Activated naive CD8-positive, alpha-beta T cell treated with anti-CD3 and anti-CD28 coated beads for 36 hours (primary cell): Measurements from ENCODE around the gene TNFRSF12A. TPM values are rescaled to one million over a fixed set of nuclear protein-coding genes. Genes with fewer than 3 reads are reported as not detected.

Experiments used
- DNase-seq: peaks from one replicate; pipeline ENCODE4 v3.0.0; 2021
- H3K27ac Mint-ChIP-seq: one replicate; pipeline ENCODE4 v1.8.0; 2022; ENCODE audit warnings: mild to moderate bottlenecking, moderate library complexity, mixed read lengths
- H3K27me3 Mint-ChIP-seq: one replicate; pipeline ENCODE4 v1.8.0; 2022; ENCODE audit warnings: mild to moderate bottlenecking, mixed read lengths
- H3K36me3 Mint-ChIP-seq: one replicate; pipeline ENCODE4 v1.8.0; 2021; ENCODE audit warnings: mild to moderate bottlenecking, mixed read lengths
- H3K4me1 Mint-ChIP-seq: one replicate; pipeline ENCODE4 v1.8.0; 2021; ENCODE audit warnings: mixed read lengths
- H3K4me3 Mint-ChIP-seq: one replicate; pipeline ENCODE4 v1.8.0; 2022; ENCODE audit warnings: mild to moderate bottlenecking, moderate library complexity, mixed read lengths
- H3K9me3 Mint-ChIP-seq: one replicate; pipeline ENCODE4 v1.8.0; 2022; ENCODE audit warnings: mixed read lengths
- total RNA-seq, 2 experiments: library from RNA; stranded (reverse); gene quantifications; one replicate each; pipeline ENCODE4 v1.2.3, GENCODE V29; 2021

Gene TNFRSF12A
- total RNA-seq, 2 experiments from 2014 or later, result 1.2 to 1.5 TPM

DNA sequence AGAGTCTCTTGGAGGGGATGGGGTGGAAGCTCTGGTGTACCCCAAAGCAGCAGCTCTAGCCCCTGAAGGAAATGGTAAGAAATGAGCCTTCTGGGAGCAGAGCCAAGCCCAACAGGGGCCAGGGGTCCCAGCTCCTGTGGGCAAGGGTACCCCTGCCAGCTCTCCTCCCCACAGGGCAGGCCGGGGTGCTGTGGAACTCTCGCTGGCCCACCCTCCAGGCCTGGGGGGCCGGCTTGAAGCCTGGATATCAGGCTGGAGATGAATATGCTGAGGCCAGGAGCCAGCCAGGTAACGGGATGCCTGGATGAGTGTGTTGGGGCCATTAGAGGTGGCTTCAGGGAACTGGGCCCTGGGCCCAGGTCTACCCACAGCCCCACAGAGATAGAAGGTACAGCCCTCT, 19.6 kb upstream of the TNFRSF12A start:
- Mint-ChIP-seq H3K9me3 (no peaks in the 10 kb centered on the region), H3K27me3 (peaks cover 6% of the 10 kb centered on the region)

DNA sequence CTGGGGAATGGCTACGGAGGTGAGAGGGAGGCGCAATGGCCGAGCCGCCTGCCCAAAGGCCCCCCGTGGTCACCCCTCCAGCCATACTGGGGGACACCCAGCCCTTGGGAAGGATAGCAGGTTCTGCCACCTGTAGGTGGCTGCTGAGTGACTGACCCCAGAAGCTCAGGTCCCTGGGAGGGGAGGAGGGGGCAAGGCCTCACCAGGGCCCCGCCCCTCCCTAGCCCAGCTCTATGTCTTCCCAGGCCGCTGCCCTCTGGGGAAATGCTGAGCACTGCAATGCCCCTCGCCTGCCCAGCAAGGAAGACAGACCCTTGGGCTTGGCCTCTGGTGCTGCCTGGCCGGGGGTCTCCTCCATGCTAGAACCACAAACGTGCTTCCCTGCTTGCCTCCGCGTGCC, 18.9 kb upstream of the TNFRSF12A start:
- Mint-ChIP-seq H3K4me3 (no peak overlapping the region), H3K4me1 (no peaks in the 10 kb centered on the region), H3K27me3 (peaks cover 6% of the 10 kb centered on the region), H3K36me3 (no peaks in the 10 kb centered on the region), H3K9me3 (no peaks in the 10 kb centered on the region), H3K27ac (no peak overlapping the region)
- no peak for DNase-seq

More for the DNA sequence above, 19.6 kb upstream of the TNFRSF12A start:
- no peaks in the 10 kb centered on the region for H3K36me3 Mint-ChIP-seq
- H3K27ac Mint-ChIP-seq, result no peak overlapping the region
- H3K4me1 Mint-ChIP-seq, result no peaks in the 10 kb centered on the region
- H3K4me3 Mint-ChIP-seq, result no peak overlapping the region
- no peak for DNase-seq

DNA sequence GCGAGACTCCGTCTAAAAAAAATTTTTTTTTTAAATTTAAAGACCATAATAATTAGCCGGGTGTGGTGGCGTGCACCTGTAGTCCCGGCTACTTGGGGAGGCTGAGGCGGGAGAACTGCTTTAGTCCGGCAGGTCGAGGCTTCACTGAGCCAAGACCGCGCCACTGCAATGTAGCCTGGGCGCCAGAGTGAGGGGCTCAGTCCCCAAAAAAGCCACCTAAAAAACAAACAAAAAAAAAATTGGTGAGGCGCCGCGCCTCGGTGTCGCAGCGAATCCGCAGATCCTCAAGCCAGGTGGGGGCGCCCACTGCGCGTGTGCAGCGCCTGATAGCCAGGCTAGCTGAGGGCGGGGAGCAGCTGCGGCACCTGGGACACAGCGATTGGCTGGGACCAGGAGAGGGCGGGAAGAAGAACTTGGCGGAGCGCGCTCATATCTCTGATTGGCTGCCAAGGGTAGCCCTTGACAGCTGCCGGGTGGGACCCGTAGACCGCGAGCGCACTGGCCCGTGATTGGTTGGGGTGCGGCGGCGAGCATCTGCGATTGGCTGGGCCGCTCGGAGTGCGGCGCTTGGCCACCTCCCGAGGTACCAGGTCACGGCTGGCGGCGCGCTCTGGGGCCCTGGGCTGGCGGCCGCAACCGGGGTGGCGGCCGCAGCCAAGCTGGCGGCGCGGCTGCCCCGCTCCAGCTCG, 16.4 kb upstream of the TNFRSF12A start:
- no peaks in the 10 kb centered on the region for H3K9me3 Mint-ChIP-seq
- no peak overlapping the region for H3K27ac Mint-ChIP-seq
- H3K36me3 Mint-ChIP-seq, result no peaks in the 10 kb centered on the region
- peaks cover 6% of the 10 kb centered on the region for H3K27me3 Mint-ChIP-seq
- peak overlapping the region; percentile 25 for H3K4me3 Mint-ChIP-seq
- peak; percentile 98 for DNase-seq
- H3K4me1 Mint-ChIP-seq, result peaks cover 17% of the 10 kb centered on the region

DNA sequence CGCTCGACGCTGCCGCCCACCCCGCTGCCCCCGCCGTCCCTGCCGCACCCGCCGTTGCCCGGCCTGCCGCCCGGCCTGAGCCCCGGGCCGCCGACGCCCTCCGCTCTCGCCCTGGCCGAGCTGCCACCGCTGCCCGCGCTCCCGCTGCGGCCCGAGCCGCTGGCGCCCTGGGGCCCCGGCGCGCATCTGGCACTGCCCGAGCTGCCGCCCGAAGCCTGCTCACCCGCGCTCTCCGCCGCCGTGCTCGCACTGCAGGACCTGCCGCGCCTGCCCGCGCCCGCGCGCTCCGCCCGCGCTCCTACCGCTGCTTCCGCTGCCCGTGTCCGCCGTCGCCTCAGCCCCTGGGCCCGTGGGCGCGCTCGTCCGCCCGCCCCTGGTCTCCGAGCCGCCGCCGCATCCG, 15.8 kb upstream of the TNFRSF12A start:
- H3K4me1 Mint-ChIP-seq, result peaks cover 19% of the 10 kb centered on the region
- no peak for DNase-seq
- no peaks in the 10 kb centered on the region for H3K36me3 Mint-ChIP-seq
- H3K27ac Mint-ChIP-seq, result no peak overlapping the region
- peaks cover 6% of the 10 kb centered on the region for H3K27me3 Mint-ChIP-seq
- H3K9me3 Mint-ChIP-seq, result no peaks in the 10 kb centered on the region
- H3K4me3 Mint-ChIP-seq, result no peak overlapping the region

GRCh38 chr16:3004781-3005284, 15.3 kb upstream of the TNFRSF12A start:
- no peak overlapping the region for H3K27ac Mint-ChIP-seq
- no peaks in the 10 kb centered on the region for H3K9me3 Mint-ChIP-seq
- peaks cover 19% of the 10 kb centered on the region for H3K4me1 Mint-ChIP-seq
- peaks cover 6% of the 10 kb centered on the region for H3K27me3 Mint-ChIP-seq
- H3K36me3 Mint-ChIP-seq, result no peaks in the 10 kb centered on the region
- DNase-seq, result no peak
- peak overlapping the region; percentile 60 for H3K4me3 Mint-ChIP-seq

- no peaks in the 10 kb centered on the region for H3K9me3 Mint-ChIP-seq
- DNase-seq, result no peak
- peaks cover 19% of the 10 kb centered on the region for H3K4me1 Mint-ChIP-seq
- no peak overlapping the region for H3K27ac Mint-ChIP-seq
- H3K4me3 Mint-ChIP-seq, result no peak overlapping the region
- H3K27me3 Mint-ChIP-seq, result peaks cover 14% of the 10 kb centered on the region
- no peaks in the 10 kb centered on the region for H3K36me3 Mint-ChIP-seq
Measured at GRCh38 chr16:3007059-3007956, 12.9 kb upstream of the TNFRSF12A start.

GRCh38 chr16:3007957-3008689, 12.0 kb upstream of the TNFRSF12A start:
- Mint-ChIP-seq H3K4me1 (peaks cover 21% of the 10 kb centered on the region), H3K27ac (no peak overlapping the region), H3K36me3 (no peaks in the 10 kb centered on the region), H3K4me3 (peak overlapping the region; percentile 56), H3K9me3 (no peaks in the 10 kb centered on the region), H3K27me3 (peaks cover 20% of the 10 kb centered on the region)
- no peak for DNase-seq

- Mint-ChIP-seq H3K4me3 (no peak overlapping the region), H3K4me1 (peaks cover 21% of the 10 kb centered on the region), H3K9me3 (no peaks in the 10 kb centered on the region), H3K27me3 (peaks cover 20% of the 10 kb centered on the region), H3K27ac (no peak overlapping the region), H3K36me3 (no peaks in the 10 kb centered on the region)
- no peak for DNase-seq
Measured at GRCh38 chr16:3008690-3009037, 11.5 kb upstream of the TNFRSF12A start.

- Mint-ChIP-seq H3K4me1 (peaks cover 21% of the 10 kb centered on the region), H3K27ac (no peak overlapping the region), H3K9me3 (no peaks in the 10 kb centered on the region), H3K4me3 (no peak overlapping the region), H3K36me3 (no peaks in the 10 kb centered on the region), H3K27me3 (peaks cover 24% of the 10 kb centered on the region)
- no peak for DNase-seq
Measured at GRCh38 chr16:3009568-3010390, 10.4 kb upstream of the TNFRSF12A start.

DNA sequence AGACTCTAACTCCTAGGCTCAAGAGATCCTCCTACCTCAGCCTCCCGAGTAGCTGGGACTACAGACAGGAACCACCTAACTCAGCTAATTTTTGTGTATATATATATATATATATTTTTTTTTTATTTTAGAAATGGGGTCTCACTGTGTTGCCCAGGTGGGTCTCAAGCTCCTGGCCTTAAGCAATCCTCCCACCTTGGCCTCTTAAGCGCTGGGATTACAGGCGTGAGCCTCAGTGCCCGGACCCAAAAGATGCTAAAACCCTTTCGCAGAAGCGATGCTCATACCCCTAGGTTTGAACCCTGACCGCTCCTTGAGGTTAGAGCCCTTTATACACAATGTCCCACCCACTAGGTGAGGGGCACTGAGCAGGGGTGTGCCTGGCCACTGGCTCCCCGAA, 9.7 kb upstream of the TNFRSF12A start:
- Mint-ChIP-seq H3K9me3 (no peaks in the 10 kb centered on the region), H3K27ac (no peak overlapping the region), H3K4me1 (peaks cover 21% of the 10 kb centered on the region), H3K27me3 (peaks cover 19% of the 10 kb centered on the region), H3K36me3 (no peaks in the 10 kb centered on the region), H3K4me3 (no peak overlapping the region)
- DNase-seq, result no peak

- Mint-ChIP-seq H3K27me3 (peaks cover 19% of the 10 kb centered on the region), H3K9me3 (no peaks in the 10 kb centered on the region), H3K4me3 (no peak overlapping the region), H3K27ac (no peak overlapping the region), H3K36me3 (no peaks in the 10 kb centered on the region), H3K4me1 (peaks cover 17% of the 10 kb centered on the region)
- DNase-seq, result no peak
Measured at GRCh38 chr16:3012246-3012645, 7.9 kb upstream of the TNFRSF12A start.

GRCh38 chr16:3012828-3013420, 7.2 kb upstream of the TNFRSF12A start, which contains the start of gene CLDN9:
Gene CLDN9, plus strand, starts transcription at chr16:3012923. Its CDS starts 440 bp downstream, at chr16:3013363.
- Mint-ChIP-seq H3K9me3 (no peaks in the 10 kb centered on the region), H3K27ac (no peak within 1 kb of the TSS), H3K4me1 (peaks cover 11% of the 10 kb centered on the region), H3K36me3 (no peaks in the 10 kb centered on the region), H3K4me3 (no peak within 1 kb of the TSS), H3K27me3 (peaks cover 19% of the 10 kb centered on the region)
- no peak for DNase-seq

- Mint-ChIP-seq H3K4me1 (peaks cover 8% of the 10 kb centered on the region), H3K36me3 (no peaks in the 10 kb centered on the region), H3K27ac (no peak overlapping the region), H3K9me3 (no peaks in the 10 kb centered on the region), H3K27me3 (peaks cover 25% of the 10 kb centered on the region), H3K4me3 (no peak overlapping the region)
- DNase-seq, result no peak
Measured at GRCh38 chr16:3013491-3013951, 6.6 kb upstream of the TNFRSF12A start.
